Measurements from ENCODE around the gene KIAA0040.

GRCh38 chr1:175171036-175171913 is 21.3 kb downstream of the KIAA0040 start:
- TF ChIP-seq CTCF (IDR thresholded peaks at IDR 0.05) (no peak), ZFX (IDR thresholded peaks at IDR 0.05; ENCODE audit: borderline replicate concordance) (no peak)
